OCI-LY1 (cell line): ENCODE data around the gene SMCO3.

Experiments used
- H2AFZ ChIP-seq: fragments of 200-600 bp; sonication (generic), shearing (Covaris generic); 2 replicates; pipeline ENCODE4 v1.6.0; 2014; ENCODE audit warnings: antibody characterized with exemption, mild to moderate bottlenecking, low read length
- H3F3A ChIP-seq: fragments of 200-600 bp; sonication (generic), shearing (Covaris generic); 2 replicates; pipeline ENCODE4 v1.6.0; 2014; ENCODE audit warnings: mild to moderate bottlenecking, antibody characterized with exemption, low read length, moderate library complexity; ENCODE audit not compliant: insufficient read depth
- H3K27ac ChIP-seq: fragments of 200-600 bp; sonication (generic); 2 replicates; pipeline ENCODE4 v1.5.1; 2014; ENCODE audit warnings: low read length, mixed run types, mild to moderate bottlenecking, low read depth; ENCODE audit not compliant: poor library complexity, severe bottlenecking
- H3K27me3 ChIP-seq: fragments of 200-600 bp; sonication (generic); 2 replicates; pipeline ENCODE4 v1.6.0; 2014; ENCODE audit warnings: antibody characterized with exemption, mild to moderate bottlenecking, low read length, moderate library complexity; ENCODE audit not compliant: insufficient read depth
- H3K36me3 ChIP-seq: fragments of 200-600 bp; sonication (generic); 2 replicates; pipeline ENCODE4 v1.6.1; 2014; ENCODE audit warnings: mild to moderate bottlenecking, antibody characterized with exemption, low read length, moderate library complexity, mixed read lengths; ENCODE audit not compliant: insufficient read depth
- H3K4me1 ChIP-seq: fragments of 200-600 bp; sonication (generic); 2 replicates; pipeline ENCODE4 v1.5.1; 2014; ENCODE audit warnings: mild to moderate bottlenecking, low read length, moderate library complexity; ENCODE audit not compliant: insufficient read depth, severe bottlenecking
- H3K4me2 ChIP-seq: fragments of 200-600 bp; sonication (generic), shearing (Covaris generic); 2 replicates; pipeline ENCODE4 v1.6.1; 2014; ENCODE audit warnings: low read length
- H3K4me3 ChIP-seq: fragments of 200-600 bp; sonication (generic); 2 replicates; pipeline ENCODE4 v1.5.1; 2014; ENCODE audit warnings: low read length, low read depth, mild to moderate bottlenecking, mixed read lengths; ENCODE audit not compliant: poor library complexity, severe bottlenecking
- H3K79me2 ChIP-seq: fragments of 200-600 bp; shearing (Covaris generic); 2 replicates; pipeline ENCODE4 v1.6.1; 2016; ENCODE audit warnings: mixed run types, low read length, mixed read lengths; ENCODE audit not compliant: insufficient read depth
- H3K9ac ChIP-seq: fragments of 200-600 bp; sonication (generic), shearing (Covaris generic); 2 replicates; pipeline ENCODE4 v1.6.1; 2014; ENCODE audit warnings: mild to moderate bottlenecking, low read length, mixed read lengths
- H3K9me2 ChIP-seq: fragments of 200-600 bp; sonication (generic), shearing (Covaris generic); 2 replicates; pipeline ENCODE4 v1.6.1; 2014; ENCODE audit warnings: low read depth, mild to moderate bottlenecking, low read length, mixed read lengths
- H3K9me3 ChIP-seq: fragments of 200-600 bp; shearing (Covaris generic); 2 replicates; pipeline ENCODE4 v1.6.1; 2014; ENCODE audit warnings: low read length, mixed read lengths
- H4K20me1 ChIP-seq: fragments of 200-600 bp; sonication (generic), shearing (Covaris generic); 2 replicates; pipeline ENCODE4 v1.6.0; 2016; ENCODE audit warnings: mild to moderate bottlenecking, low read length; ENCODE audit not compliant: insufficient read depth
- CTCF ChIP-seq: fragments of 200-600 bp; sonication (generic), shearing (Covaris generic); IDR thresholded peaks from 2 replicates; pipeline ENCODE4 v1.5.1; 2017; ENCODE audit warnings: mild to moderate bottlenecking, antibody characterized with exemption, low read length, moderate library complexity, mixed read lengths
- EZH2 ChIP-seq: fragments of 200-600 bp; sonication (generic), shearing (Covaris generic); IDR thresholded peaks from 2 replicates; pipeline ENCODE4 v1.8.0; 2017; ENCODE audit warnings: borderline replicate concordance, mixed run types, mild to moderate bottlenecking, antibody characterized with exemption, low read length, moderate library complexity, mixed read lengths

SMCO3 gene

GRCh38 chr12:14784471-14784870 lies 29.5 kb downstream of the SMCO3 start:
- Histone ChIP-seq H4K20me1 (no peaks in the 10 kb centered on the region), H3K9me2 (no peaks in the 10 kb centered on the region), H3K36me3 (peaks cover 46% of the 10 kb centered on the region), H3K4me2 (no peak overlapping the region), H3K79me2 (no peaks in the 10 kb centered on the region), H3K9me3 (no peaks in the 10 kb centered on the region), H3K27me3 (no peaks in the 10 kb centered on the region), H3K9ac (no peak overlapping the region), H3K4me1 (peaks cover 11% of the 10 kb centered on the region), H3K4me3 (no peak overlapping the region), H3K27ac (no peak overlapping the region), H3F3A (no peaks in the 10 kb centered on the region; the same call in 1 of the 2 replicates), H2AFZ (no peak overlapping the region)
- TF ChIP-seq EZH2 (no peak), CTCF (no peak)

- H3K4me1 ChIP-seq: peaks cover 11% of the 10 kb centered on the region
- no peaks in the 10 kb centered on the region for H3K9me3 ChIP-seq
- no peaks in the 10 kb centered on the region for H3K27me3 ChIP-seq
- H4K20me1 ChIP-seq: no peaks in the 10 kb centered on the region
- no peaks in the 10 kb centered on the region for H3K79me2 ChIP-seq
- H3F3A ChIP-seq: no peaks in the 10 kb centered on the region; the same call in 1 of the 2 replicates
- peaks cover 30% of the 10 kb centered on the region for H3K36me3 ChIP-seq
- no peak overlapping the region for H2AFZ ChIP-seq
- H3K9ac ChIP-seq: no peak overlapping the region
- no peaks in the 10 kb centered on the region for H3K9me2 ChIP-seq
- TF ChIP-seq EZH2 (no peak), CTCF (no peak)
- H3K4me2 ChIP-seq: no peak overlapping the region
- no peak overlapping the region for H3K27ac ChIP-seq
- H3K4me3 ChIP-seq: no peak overlapping the region
Measured at GRCh38 chr12:14782756-14783155, 31.2 kb downstream of the SMCO3 start.

GRCh38 chr12:14781563-14781962 lies 32.4 kb downstream of the SMCO3 start:
- H2AFZ ChIP-seq: no peak overlapping the region
- TF ChIP-seq CTCF (no peak), EZH2 (no peak)
- H3K36me3 ChIP-seq: peaks cover 18% of the 10 kb centered on the region
- no peak overlapping the region for H3K4me3 ChIP-seq
- H4K20me1 ChIP-seq: no peaks in the 10 kb centered on the region
- no peak overlapping the region for H3K9ac ChIP-seq
- H3K9me2 ChIP-seq: no peaks in the 10 kb centered on the region
- H3K79me2 ChIP-seq: no peaks in the 10 kb centered on the region
- H3K4me1 ChIP-seq: peaks cover 21% of the 10 kb centered on the region
- H3K27ac ChIP-seq: no peak overlapping the region
- H3K27me3 ChIP-seq: no peaks in the 10 kb centered on the region
- H3F3A ChIP-seq: no peaks in the 10 kb centered on the region; the same call in 1 of the 2 replicates
- no peaks in the 10 kb centered on the region for H3K9me3 ChIP-seq
- H3K4me2 ChIP-seq: no peak overlapping the region
